Dermis blood vessel endothelial cell (primary cell): ENCODE data around the gene GRM4. TPM values are rescaled to one million over a fixed set of nuclear protein-coding genes. Genes with fewer than 3 reads are reported as not detected.

Experiments used
- DNase-seq: peaks from one replicate; pipeline ENCODE4 v3.0.0; 2010
- total RNA-seq: library from RNA; depleted of rRNA; stranded (reverse); fragments of >200 nt; gene quantifications from 2 replicates; pipeline ENCODE4 v1.2.3, GENCODE V29; 2014

The GRM4 gene
- total RNA-seq, 1 donor from 2014 or later, result not detected

GRCh38 chr6:33991610-33992009 is 154.3 kb downstream of the GRM4 start:
- DNase-seq, result no peak

- no peak for DNase-seq
Observed at GRCh38 chr6:33990061-33990541, 155.8 kb downstream of the GRM4 start.

- DNase-seq, result no peak
Observed at GRCh38 chr6:33989016-33989854, 156.7 kb downstream of the GRM4 start.

GRCh38 chr6:33988121-33989015 is 157.5 kb downstream of the GRM4 start:
- no peak for DNase-seq

- DNase-seq, result no peak
Observed at GRCh38 chr6:33987531-33988021, 158.3 kb downstream of the GRM4 start.

- DNase-seq, result no peak
Observed at GRCh38 chr6:33985947-33986346, 159.9 kb downstream of the GRM4 start.

GRCh38 chr6:33985313-33985751 is 160.6 kb downstream of the GRM4 start:
- DNase-seq, result no peak

- DNase-seq, result no peak
Observed at GRCh38 chr6:33984466-33985312, 161.2 kb downstream of the GRM4 start.

GRCh38 chr6:33983721-33984465 is 162.0 kb downstream of the GRM4 start:
- no peak for DNase-seq

GRCh38 chr6:33983109-33983716 is 162.7 kb downstream of the GRM4 start:
- peak; percentile 15 for DNase-seq

GRCh38 chr6:33981861-33982260 is 164.0 kb downstream of the GRM4 start:
- DNase-seq, result no peak

- DNase-seq, result no peak
Observed at GRCh38 chr6:33981421-33981820, 164.5 kb downstream of the GRM4 start.

GRCh38 chr6:33980176-33981175 is 165.4 kb downstream of the GRM4 start:
- DNase-seq, result no peak

GRCh38 chr6:33979750-33980149 is 166.1 kb downstream of the GRM4 start:
- no peak for DNase-seq

GRCh38 chr6:33978412-33979150 is 167.3 kb downstream of the GRM4 start:
- no peak for DNase-seq

- no peak for DNase-seq
Observed at GRCh38 chr6:33977606-33978411, 168.1 kb downstream of the GRM4 start.

- no peak for DNase-seq
Observed at GRCh38 chr6:33976437-33977360, 169.2 kb downstream of the GRM4 start.
